WERI-Rb-1 (cell line): ENCODE measurements around the gene TAF9.
A peak's percentile ranks its signal among the peaks of the same experiment; 100 is the strongest.

ENCODE experiments used
- DNase-seq: peaks from one replicate; pipeline ENCODE4 v3.0.0-alpha.2; 2020
- H3K27ac ChIP-seq: fragments of 250-450 bp; sonication (Bioruptor Pico); 2 replicates; pipeline ENCODE4 v1.5.1; 2020; ENCODE audit warnings: mild to moderate bottlenecking, moderate library complexity
- H3K27me3 ChIP-seq: fragments of 250-450 bp; sonication (Bioruptor Pico); 2 replicates; pipeline ENCODE4 v1.5.1; 2021; ENCODE audit warnings: mild to moderate bottlenecking, low read depth, moderate library complexity; ENCODE audit not compliant: insufficient read depth, severe bottlenecking
- H3K36me3 ChIP-seq: fragments of 250-450 bp; sonication (Bioruptor Pico); 2 replicates; pipeline ENCODE4 v1.5.1; 2020; ENCODE audit warnings: mild to moderate bottlenecking, moderate library complexity
- H3K4me3 ChIP-seq: 2 replicates; pipeline ENCODE4 v1.5.1; 2011; ENCODE audit warnings: low read depth, mild to moderate bottlenecking, control low read depth, low read length
- H3K9me3 ChIP-seq: fragments of 250-450 bp; sonication (Bioruptor Pico); 2 replicates; pipeline ENCODE4 v1.5.1; 2021; ENCODE audit warnings: mild to moderate bottlenecking, moderate library complexity; ENCODE audit not compliant: severe bottlenecking
- TF ChIP-seq, protein P1 (sequence below): IDR thresholded peaks from 2 replicates; pipeline ENCODE4 v1.5.1; 2011; ENCODE audit warnings: low read depth, mild to moderate bottlenecking, control low read depth, inconsistent platforms, low read length

Gene TAF9

DNA sequence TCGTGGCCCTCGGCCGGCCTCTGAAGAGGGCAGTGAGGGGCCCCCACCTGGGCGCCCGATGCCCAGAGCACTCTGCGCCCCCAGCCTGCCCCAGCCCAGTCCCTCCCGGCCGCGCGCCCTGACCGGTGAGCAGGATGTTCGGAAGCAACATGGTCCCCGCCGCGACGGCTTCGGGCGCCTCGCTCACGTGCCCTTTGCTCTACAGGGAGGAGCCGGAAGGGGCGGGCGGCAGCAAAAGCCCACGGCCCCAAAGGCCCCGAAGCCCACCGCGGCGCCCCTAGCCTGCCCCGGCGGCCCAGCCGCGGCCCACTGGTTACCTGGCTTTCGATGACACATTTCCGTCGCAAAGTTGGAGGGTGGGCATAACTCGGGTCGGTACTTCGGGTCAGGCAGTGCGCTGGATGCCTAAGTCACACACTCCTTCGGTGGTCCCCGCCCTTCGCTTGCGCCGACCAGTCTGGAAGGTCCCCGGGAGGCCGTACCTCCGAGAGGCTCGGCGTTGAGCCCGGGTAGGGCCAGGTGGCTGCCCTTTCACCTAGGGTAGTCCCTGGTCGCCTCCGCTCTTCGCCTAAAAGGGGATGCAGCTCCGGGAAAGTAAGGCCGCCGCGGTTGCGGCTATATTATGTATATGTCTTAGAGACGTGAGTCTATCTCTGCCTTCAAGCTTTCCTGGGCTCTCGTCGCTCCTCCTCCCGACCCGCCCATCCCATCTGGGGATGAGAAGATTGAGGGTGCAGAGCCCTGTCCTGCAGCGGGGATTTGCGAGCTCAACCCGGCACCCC lies at the start of gene TAF9, which contains the start of the genes AK6 and RAD17:
TAF9 (minus strand) TSS at position 181 of the 782 bp plus-strand sequence. CDS start 3,783 bp downstream, outside the sequence.
AK6 (minus strand) TSS at position 181 of the 782 bp plus-strand sequence; CDS start at position 151, 30 bp downstream.
RAD17 (plus strand) TSS at position 479 of the 782 bp plus-strand sequence. CDS start 2,391 bp downstream, outside the sequence.
- Histone ChIP-seq H3K4me3 (peak within 1 kb of the TSS; percentile 91), H3K36me3 (peaks cover 30% of the 10 kb centered on the region), H3K27ac (peak within 1 kb of the TSS; percentile 100), H3K27me3 (no peaks in the 10 kb centered on the region), H3K9me3 (no peaks in the 10 kb centered on the region)
- TF ChIP-seq, protein P1, sequence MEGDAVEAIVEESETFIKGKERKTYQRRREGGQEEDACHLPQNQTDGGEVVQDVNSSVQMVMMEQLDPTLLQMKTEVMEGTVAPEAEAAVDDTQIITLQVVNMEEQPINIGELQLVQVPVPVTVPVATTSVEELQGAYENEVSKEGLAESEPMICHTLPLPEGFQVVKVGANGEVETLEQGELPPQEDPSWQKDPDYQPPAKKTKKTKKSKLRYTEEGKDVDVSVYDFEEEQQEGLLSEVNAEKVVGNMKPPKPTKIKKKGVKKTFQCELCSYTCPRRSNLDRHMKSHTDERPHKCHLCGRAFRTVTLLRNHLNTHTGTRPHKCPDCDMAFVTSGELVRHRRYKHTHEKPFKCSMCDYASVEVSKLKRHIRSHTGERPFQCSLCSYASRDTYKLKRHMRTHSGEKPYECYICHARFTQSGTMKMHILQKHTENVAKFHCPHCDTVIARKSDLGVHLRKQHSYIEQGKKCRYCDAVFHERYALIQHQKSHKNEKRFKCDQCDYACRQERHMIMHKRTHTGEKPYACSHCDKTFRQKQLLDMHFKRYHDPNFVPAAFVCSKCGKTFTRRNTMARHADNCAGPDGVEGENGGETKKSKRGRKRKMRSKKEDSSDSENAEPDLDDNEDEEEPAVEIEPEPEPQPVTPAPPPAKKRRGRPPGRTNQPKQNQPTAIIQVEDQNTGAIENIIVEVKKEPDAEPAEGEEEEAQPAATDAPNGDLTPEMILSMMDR, result no peak
- peak; percentile 95 for DNase-seq

GRCh38 chr5:69418554-69418953 lies 49.2 kb upstream of the TAF9 start:
- DNase-seq, result no peak
- H3K27ac ChIP-seq, result no peak overlapping the region

GRCh38 chr5:69416699-69417098 lies 47.4 kb upstream of the TAF9 start:
- Histone ChIP-seq H3K27ac (no peak overlapping the region), H3K36me3 (peaks cover 8% of the 10 kb centered on the region), H3K4me3 (no peak overlapping the region), H3K27me3 (no peaks in the 10 kb centered on the region), H3K9me3 (peaks cover 2% of the 10 kb centered on the region)
- no peak for DNase-seq
- TF ChIP-seq, protein P1, result no peak

More at GRCh38 chr5:69418554-69418953, 49.2 kb upstream of the TAF9 start:
- Histone ChIP-seq H3K4me3 (no peak overlapping the region), H3K36me3 (peaks cover 8% of the 10 kb centered on the region), H3K27me3 (no peaks in the 10 kb centered on the region), H3K9me3 (peaks cover 2% of the 10 kb centered on the region)
- TF ChIP-seq, protein P1, result no peak

DNA sequence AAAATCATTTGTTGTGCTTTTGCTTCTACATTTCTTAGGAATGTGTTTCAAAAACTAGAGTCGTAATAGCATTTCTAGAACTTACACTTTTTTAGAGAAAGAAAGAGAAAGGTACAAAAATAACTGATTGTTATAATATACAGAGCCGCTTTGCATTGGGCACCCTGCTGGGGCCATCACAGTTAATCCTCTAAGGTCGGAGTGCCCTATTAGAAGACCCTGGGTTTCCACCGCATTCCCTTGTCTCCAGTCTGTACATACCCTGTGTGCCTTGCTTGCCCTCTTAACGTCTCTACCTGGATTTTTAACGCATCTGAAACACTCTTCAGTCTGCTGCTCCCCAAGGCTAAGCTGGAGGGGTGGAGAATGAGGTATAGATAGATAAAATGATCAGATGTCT lies 46.9 kb upstream of the TAF9 start:
- DNase-seq, result peak; percentile 24

GRCh38 chr5:69415584-69415958 lies 46.3 kb upstream of the TAF9 start:
- Histone ChIP-seq H3K4me3 (peak overlapping the region; percentile 71), H3K27ac (peak overlapping the region; percentile 69), H3K36me3 (peaks cover 11% of the 10 kb centered on the region), H3K27me3 (no peaks in the 10 kb centered on the region), H3K9me3 (peaks cover 2% of the 10 kb centered on the region)
- DNase-seq, result peak; percentile 38
- TF ChIP-seq, protein P1, result no peak

More for the DNA sequence above, 46.9 kb upstream of the TAF9 start:
- H3K27ac ChIP-seq, result peak overlapping the region; percentile 69
- peaks cover 2% of the 10 kb centered on the region for H3K9me3 ChIP-seq
- peak overlapping the region; percentile 71 for H3K4me3 ChIP-seq
- H3K27me3 ChIP-seq, result no peaks in the 10 kb centered on the region
- H3K36me3 ChIP-seq, result peaks cover 11% of the 10 kb centered on the region
- TF ChIP-seq, protein P1, result no peak
